MG63 (cell line): ENCODE data around the gene ZFX. TPM values are rescaled to one million over a fixed set of nuclear protein-coding genes. Genes with fewer than 3 reads are reported as not detected.

Experiments
- DNase-seq: peaks from one replicate; pipeline ENCODE4 v3.0.0-alpha.2; 2020
- H3K27me3 ChIP-seq: fragments of 250-450 bp; sonication (Bioruptor Pico); 2 replicates; pipeline ENCODE4 v1.5.1; 2020; ENCODE audit warnings: mild to moderate bottlenecking, moderate library complexity
- H3K36me3 ChIP-seq: fragments of 250-450 bp; sonication (Bioruptor Pico); 2 replicates; pipeline ENCODE4 v1.5.1; 2020; ENCODE audit warnings: mild to moderate bottlenecking, moderate library complexity
- H3K4me3 ChIP-seq: fragments of 250-450 bp; sonication (Bioruptor Pico); 2 replicates; pipeline ENCODE4 v1.5.1; 2020; ENCODE audit warnings: mild to moderate bottlenecking, moderate library complexity
- H3K9me3 ChIP-seq: fragments of 250-450 bp; sonication (Bioruptor Pico); 2 replicates; pipeline ENCODE4 v1.5.1; 2020; ENCODE audit warnings: mild to moderate bottlenecking, moderate library complexity
- total RNA-seq: library from RNA; depleted of rRNA; stranded (reverse); fragments of >200 nt; shearing (Covaris generic); gene quantifications from 2 replicates; pipeline ENCODE4 v1.2.3, GENCODE V29; 2014; ENCODE audit warnings: low replicate concordance

ZFX gene
- total RNA-seq, 1 experiment from 2014 or later: 5.9 TPM

DNA sequence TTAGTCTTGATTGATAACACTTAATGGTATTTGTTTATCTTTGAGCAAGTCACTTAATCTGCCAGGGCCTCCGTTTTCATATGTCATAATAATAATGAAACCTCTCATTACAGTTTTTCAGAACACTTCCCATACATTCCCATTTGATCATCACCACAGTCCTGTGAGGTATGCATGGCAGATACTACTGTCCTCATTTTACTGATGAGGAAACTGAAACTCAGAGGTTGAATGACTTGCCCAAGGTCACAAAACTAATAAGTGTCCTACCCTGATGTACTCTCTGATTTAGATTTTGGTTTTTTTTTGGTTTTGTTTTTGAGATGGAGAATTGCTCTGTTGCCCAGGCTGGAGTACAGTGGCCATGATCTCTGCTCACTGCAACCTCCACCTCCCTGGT lies 25.7 kb downstream of the ZFX start:
- no peak overlapping the region for H3K4me3 ChIP-seq
- no peak for DNase-seq
- no peaks in the 10 kb centered on the region for H3K9me3 ChIP-seq
- H3K36me3 ChIP-seq: peaks cover 52% of the 10 kb centered on the region
- no peaks in the 10 kb centered on the region for H3K27me3 ChIP-seq

DNA sequence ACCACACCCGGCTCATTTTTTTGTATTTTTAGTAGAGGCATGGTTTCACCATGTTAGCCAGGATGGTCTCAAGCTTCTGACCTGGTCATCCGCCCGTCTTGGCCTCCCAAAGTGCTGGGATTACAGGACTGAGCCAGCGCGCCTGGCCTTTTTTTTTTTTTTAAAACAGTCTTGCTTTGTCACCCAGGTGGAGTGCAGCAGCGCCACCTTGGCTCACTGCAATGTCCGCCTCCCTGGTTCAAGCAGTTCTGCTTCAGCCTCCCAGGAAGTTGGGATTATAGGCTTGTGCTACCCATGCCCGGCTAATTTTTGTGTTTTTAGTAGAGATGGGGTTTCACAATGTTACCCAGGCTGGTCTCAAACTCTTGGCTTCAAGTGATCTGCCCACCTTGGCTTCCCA lies 28.9 kb downstream of the ZFX start:
- Histone ChIP-seq H3K27me3 (no peaks in the 10 kb centered on the region), H3K36me3 (peaks cover 58% of the 10 kb centered on the region), H3K9me3 (no peaks in the 10 kb centered on the region), H3K4me3 (no peak overlapping the region)
- DNase-seq: no peak

GRCh38 chrX:24184018-24184417 lies 34.5 kb downstream of the ZFX start:
- H3K36me3 ChIP-seq: peaks cover 47% of the 10 kb centered on the region
- no peaks in the 10 kb centered on the region for H3K9me3 ChIP-seq
- no peak for DNase-seq
- no peak overlapping the region for H3K4me3 ChIP-seq
- no peaks in the 10 kb centered on the region for H3K27me3 ChIP-seq

GRCh38 chrX:24186483-24186882 lies 37.0 kb downstream of the ZFX start:
- Histone ChIP-seq H3K27me3 (no peaks in the 10 kb centered on the region), H3K9me3 (no peaks in the 10 kb centered on the region), H3K4me3 (no peak overlapping the region), H3K36me3 (peaks cover 29% of the 10 kb centered on the region)
- DNase-seq: no peak

DNA sequence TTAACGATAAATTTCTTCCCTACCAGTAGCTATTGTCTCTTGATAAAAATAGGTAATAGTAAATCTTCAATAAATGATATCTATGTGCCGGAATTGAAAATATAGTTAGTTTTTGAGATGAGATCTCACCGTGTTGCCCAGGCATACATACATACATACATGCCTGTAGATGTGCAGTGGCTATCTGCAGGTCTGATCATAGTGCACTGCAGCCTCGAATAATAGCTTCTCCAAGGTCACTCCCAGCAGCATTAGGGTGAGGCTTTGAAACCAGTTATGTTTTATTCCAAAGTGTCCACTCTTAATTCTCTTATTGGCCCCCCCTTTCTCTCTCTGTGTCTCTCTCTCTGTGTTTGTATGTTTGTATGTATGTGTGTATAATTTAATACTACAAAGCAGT lies 37.5 kb downstream of the ZFX start:
- no peak for DNase-seq
- Histone ChIP-seq H3K4me3 (no peak overlapping the region), H3K27me3 (no peaks in the 10 kb centered on the region), H3K36me3 (peaks cover 24% of the 10 kb centered on the region), H3K9me3 (no peaks in the 10 kb centered on the region)

DNA sequence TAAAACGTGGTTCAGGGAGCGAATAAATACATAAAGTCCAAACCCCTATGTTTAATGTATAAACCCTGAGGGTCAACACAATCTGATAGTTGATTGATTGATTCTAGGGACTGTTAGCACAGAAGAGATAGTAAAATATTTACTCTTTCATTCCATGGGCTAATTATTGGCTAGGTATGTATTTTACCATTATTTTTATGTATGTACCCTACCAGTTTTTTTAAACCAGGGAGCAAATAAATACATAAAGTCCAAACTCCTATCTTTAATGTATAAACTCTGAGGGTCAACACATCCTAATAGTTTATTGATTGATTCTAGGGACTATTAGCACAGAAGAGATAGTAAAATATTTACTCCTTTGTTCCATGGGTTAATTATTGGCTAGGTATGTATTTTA lies 40.0 kb downstream of the ZFX start:
- Histone ChIP-seq H3K9me3 (no peaks in the 10 kb centered on the region), H3K27me3 (no peaks in the 10 kb centered on the region), H3K36me3 (peaks cover 20% of the 10 kb centered on the region), H3K4me3 (no peak overlapping the region)
- no peak for DNase-seq

DNA sequence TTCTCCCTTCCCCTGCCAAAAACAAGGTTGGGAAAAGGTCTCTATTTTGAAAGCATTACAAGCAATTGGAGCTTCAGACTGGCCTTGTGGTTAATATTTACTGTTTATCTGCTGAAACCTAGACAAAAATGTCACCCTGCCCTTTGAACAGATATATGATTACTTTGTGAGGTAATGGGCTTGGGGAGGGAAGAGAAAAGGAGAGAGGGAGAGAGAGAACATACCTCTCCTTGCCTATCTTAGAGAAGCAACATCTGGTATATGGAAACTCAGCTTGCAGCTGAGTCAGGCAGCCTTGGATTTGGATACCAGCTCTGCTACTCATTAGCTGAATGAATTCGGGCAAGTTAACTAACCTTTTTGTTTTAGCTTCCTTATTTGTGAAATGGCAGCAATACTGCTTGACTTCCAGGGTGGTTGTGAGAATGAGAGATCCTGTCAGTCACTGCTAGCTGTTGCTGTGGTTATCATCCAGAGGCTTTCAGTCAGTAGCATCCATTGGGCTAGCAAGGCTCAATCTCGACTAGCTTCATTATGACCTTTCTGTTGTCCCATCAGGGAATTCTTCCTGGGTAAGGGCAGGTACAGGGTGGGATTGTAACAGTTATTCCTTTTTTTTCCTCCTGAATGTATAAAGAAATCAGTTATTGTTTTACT lies 41.1 kb downstream of the ZFX start:
- no peak overlapping the region for H3K4me3 ChIP-seq
- H3K36me3 ChIP-seq: peaks cover 17% of the 10 kb centered on the region
- H3K27me3 ChIP-seq: no peaks in the 10 kb centered on the region
- H3K9me3 ChIP-seq: no peaks in the 10 kb centered on the region
- no peak for DNase-seq

GRCh38 chrX:24196509-24196908 lies 47.0 kb downstream of the ZFX start:
- DNase-seq: no peak
- H3K4me3 ChIP-seq: no peak overlapping the region
- no peaks in the 10 kb centered on the region for H3K27me3 ChIP-seq
- H3K9me3 ChIP-seq: no peaks in the 10 kb centered on the region
- H3K36me3 ChIP-seq: peaks cover 17% of the 10 kb centered on the region

GRCh38 chrX:24198101-24198500 lies 48.6 kb downstream of the ZFX start:
- H3K4me3 ChIP-seq: no peak overlapping the region
- no peaks in the 10 kb centered on the region for H3K27me3 ChIP-seq
- peaks cover 20% of the 10 kb centered on the region for H3K36me3 ChIP-seq

DNA sequence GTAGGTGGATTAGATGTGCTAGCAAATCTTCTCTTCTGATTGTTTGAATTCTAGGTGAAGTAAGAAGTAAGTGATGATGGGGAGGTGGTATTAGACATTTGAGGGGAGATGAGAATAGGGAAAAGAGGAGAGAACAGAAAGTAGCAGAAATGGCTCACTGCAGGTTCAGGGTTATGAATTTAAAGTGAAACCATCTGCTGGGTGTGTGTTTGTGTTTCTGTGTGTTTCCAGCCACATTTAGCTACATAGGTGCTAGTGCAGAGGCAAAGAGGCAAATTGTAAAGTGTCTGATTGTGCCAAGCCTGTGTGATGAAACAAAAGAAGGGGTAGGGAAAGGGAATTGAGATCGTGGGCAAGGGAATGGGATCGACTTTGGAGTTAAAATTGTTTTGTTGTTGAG lies 50.6 kb downstream of the ZFX start:
- no peak for DNase-seq
- peaks cover 25% of the 10 kb centered on the region for H3K36me3 ChIP-seq
- no peaks in the 10 kb centered on the region for H3K27me3 ChIP-seq
- H3K9me3 ChIP-seq: no peaks in the 10 kb centered on the region
- no peak overlapping the region for H3K4me3 ChIP-seq

More at GRCh38 chrX:24198101-24198500, 48.6 kb downstream of the ZFX start:
- no peaks in the 10 kb centered on the region for H3K9me3 ChIP-seq
- DNase-seq: no peak

GRCh38 chrX:24201216-24201615 lies 51.7 kb downstream of the ZFX start:
- H3K27me3 ChIP-seq: no peaks in the 10 kb centered on the region
- no peak for DNase-seq
- H3K9me3 ChIP-seq: no peaks in the 10 kb centered on the region
- no peak overlapping the region for H3K4me3 ChIP-seq
- peaks cover 28% of the 10 kb centered on the region for H3K36me3 ChIP-seq

GRCh38 chrX:24202465-24203031 lies 53.0 kb downstream of the ZFX start:
- Histone ChIP-seq H3K27me3 (no peaks in the 10 kb centered on the region), H3K36me3 (peaks cover 36% of the 10 kb centered on the region)
- DNase-seq: no peak

GRCh38 chrX:24203072-24203808 lies 53.7 kb downstream of the ZFX start:
- no peaks in the 10 kb centered on the region for H3K27me3 ChIP-seq
- no peaks in the 10 kb centered on the region for H3K9me3 ChIP-seq
- no peak overlapping the region for H3K4me3 ChIP-seq
- H3K36me3 ChIP-seq: peaks cover 43% of the 10 kb centered on the region
- DNase-seq: no peak

More at GRCh38 chrX:24202465-24203031, 53.0 kb downstream of the ZFX start:
- Histone ChIP-seq H3K4me3 (no peak overlapping the region), H3K9me3 (no peaks in the 10 kb centered on the region)

GRCh38 chrX:24204331-24204730 lies 54.8 kb downstream of the ZFX start:
- no peaks in the 10 kb centered on the region for H3K27me3 ChIP-seq
- H3K36me3 ChIP-seq: peaks cover 51% of the 10 kb centered on the region
- DNase-seq: no peak
- no peaks in the 10 kb centered on the region for H3K9me3 ChIP-seq
- no peak overlapping the region for H3K4me3 ChIP-seq

GRCh38 chrX:24204958-24205357 lies 55.4 kb downstream of the ZFX start:
- DNase-seq: no peak

DNA sequence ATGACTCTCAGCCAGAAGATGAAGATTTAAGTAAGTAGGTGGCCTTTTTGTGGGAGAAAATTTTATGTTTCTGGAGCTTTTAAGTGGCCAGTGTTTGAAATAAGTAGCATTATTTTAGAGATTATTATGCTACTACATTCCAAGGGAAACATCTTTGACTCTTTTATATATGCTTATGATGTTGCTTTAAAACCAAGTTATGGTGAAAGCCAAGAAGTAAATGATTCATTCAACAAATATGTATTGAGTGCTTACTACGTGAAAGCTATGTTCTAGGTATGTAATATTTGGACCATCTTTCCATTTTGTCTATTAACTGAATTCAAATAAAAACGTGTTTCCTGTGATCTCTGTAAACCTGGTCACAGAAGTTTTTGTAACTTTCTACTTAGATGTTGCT lies 58.3 kb downstream of the ZFX start:
- Histone ChIP-seq H3K9me3 (no peaks in the 10 kb centered on the region), H3K4me3 (no peak overlapping the region), H3K36me3 (peaks cover 67% of the 10 kb centered on the region), H3K27me3 (no peaks in the 10 kb centered on the region)
- no peak for DNase-seq

More at GRCh38 chrX:24204958-24205357, 55.4 kb downstream of the ZFX start:
- Histone ChIP-seq H3K4me3 (no peak overlapping the region), H3K27me3 (no peaks in the 10 kb centered on the region), H3K36me3 (peaks cover 57% of the 10 kb centered on the region), H3K9me3 (no peaks in the 10 kb centered on the region)

- peaks cover 71% of the 10 kb centered on the region for H3K36me3 ChIP-seq
- no peak for DNase-seq
- no peaks in the 10 kb centered on the region for H3K9me3 ChIP-seq
- H3K4me3 ChIP-seq: no peak overlapping the region
- no peaks in the 10 kb centered on the region for H3K27me3 ChIP-seq
Measured at GRCh38 chrX:24208496-24209240, 59.1 kb downstream of the ZFX start.
